Measurements from ENCODE around the gene GALNT15.

GALNT15 gene

GRCh38 chr3:16178628-16178988, 4.1 kb downstream of the GALNT15 start:
- Histone ChIP-seq H3K27me3 (ENCODE audit: insufficient read depth, low read length) (no peaks in the 10 kb centered on the region), H3K27ac (ENCODE audit: low read depth, low read length) (peak overlapping the region; percentile 5; the same call in 1 of the 2 replicates), H3K4me3 (ENCODE audit: low read depth, low read length) (no peak overlapping the region), H3K79me2 (ENCODE audit: control insufficient read depth, insufficient read depth, low read length, unreplicated experiment) (no peaks in the 10 kb centered on the region), H3K36me3 (ENCODE audit: insufficient read depth, low read length) (no peaks in the 10 kb centered on the region), H2AFZ (ENCODE audit: low read length, unreplicated experiment) (no peak overlapping the region), H3K4me1 (ENCODE audit: control insufficient read depth, insufficient read depth, low read length, unreplicated experiment) (peaks cover 77% of the 10 kb centered on the region)

- Histone ChIP-seq H2AFZ (ENCODE audit: low read length, unreplicated experiment) (no peak overlapping the region), H3K79me2 (ENCODE audit: control insufficient read depth, insufficient read depth, low read length, unreplicated experiment) (no peaks in the 10 kb centered on the region), H3K4me1 (ENCODE audit: control insufficient read depth, insufficient read depth, low read length, unreplicated experiment) (peaks cover 77% of the 10 kb centered on the region), H3K36me3 (ENCODE audit: insufficient read depth, low read length) (no peaks in the 10 kb centered on the region), H3K4me3 (ENCODE audit: low read depth, low read length) (no peak overlapping the region), H3K27ac (ENCODE audit: low read depth, low read length) (peak overlapping the region; percentile 78), H3K27me3 (ENCODE audit: insufficient read depth, low read length) (no peaks in the 10 kb centered on the region)
Observed at GRCh38 chr3:16179261-16179660, 4.8 kb downstream of the GALNT15 start.

GRCh38 chr3:16179771-16180736, 5.6 kb downstream of the GALNT15 start:
- H3K79me2 ChIP-seq (ENCODE audit: control insufficient read depth, insufficient read depth, low read length, unreplicated experiment), result no peaks in the 10 kb centered on the region
- no peaks in the 10 kb centered on the region for H3K36me3 ChIP-seq (ENCODE audit: insufficient read depth, low read length)
- H3K27me3 ChIP-seq (ENCODE audit: insufficient read depth, low read length), result no peaks in the 10 kb centered on the region
- peak overlapping the region; percentile 78 for H3K27ac ChIP-seq (ENCODE audit: low read depth, low read length)
- no peak overlapping the region for H2AFZ ChIP-seq (ENCODE audit: low read length, unreplicated experiment)
- peaks cover 73% of the 10 kb centered on the region for H3K4me1 ChIP-seq (ENCODE audit: control insufficient read depth, insufficient read depth, low read length, unreplicated experiment)
- H3K4me3 ChIP-seq (ENCODE audit: low read depth, low read length), result no peak overlapping the region

- H3K4me3 ChIP-seq (ENCODE audit: low read depth, low read length), result no peak overlapping the region
- no peaks in the 10 kb centered on the region for H3K79me2 ChIP-seq (ENCODE audit: control insufficient read depth, insufficient read depth, low read length, unreplicated experiment)
- H3K27ac ChIP-seq (ENCODE audit: low read depth, low read length), result peak overlapping the region; percentile 78
- H3K36me3 ChIP-seq (ENCODE audit: insufficient read depth, low read length), result no peaks in the 10 kb centered on the region
- H3K27me3 ChIP-seq (ENCODE audit: insufficient read depth, low read length), result no peaks in the 10 kb centered on the region
- no peak overlapping the region for H2AFZ ChIP-seq (ENCODE audit: low read length, unreplicated experiment)
- H3K4me1 ChIP-seq (ENCODE audit: control insufficient read depth, insufficient read depth, low read length, unreplicated experiment), result peaks cover 71% of the 10 kb centered on the region
Observed at GRCh38 chr3:16180737-16181134, 6.3 kb downstream of the GALNT15 start.

- peak overlapping the region; percentile 78 for H3K27ac ChIP-seq (ENCODE audit: low read depth, low read length)
- no peaks in the 10 kb centered on the region for H3K79me2 ChIP-seq (ENCODE audit: control insufficient read depth, insufficient read depth, low read length, unreplicated experiment)
- no peaks in the 10 kb centered on the region for H3K27me3 ChIP-seq (ENCODE audit: insufficient read depth, low read length)
- no peak overlapping the region for H2AFZ ChIP-seq (ENCODE audit: low read length, unreplicated experiment)
- H3K4me3 ChIP-seq (ENCODE audit: low read depth, low read length), result no peak overlapping the region
- peaks cover 75% of the 10 kb centered on the region for H3K4me1 ChIP-seq (ENCODE audit: control insufficient read depth, insufficient read depth, low read length, unreplicated experiment)
- no peaks in the 10 kb centered on the region for H3K36me3 ChIP-seq (ENCODE audit: insufficient read depth, low read length)
Observed at GRCh38 chr3:16181361-16181760, 6.9 kb downstream of the GALNT15 start.

- Histone ChIP-seq H3K36me3 (ENCODE audit: insufficient read depth, low read length) (no peaks in the 10 kb centered on the region), H3K4me1 (ENCODE audit: control insufficient read depth, insufficient read depth, low read length, unreplicated experiment) (peaks cover 76% of the 10 kb centered on the region), H3K27me3 (ENCODE audit: insufficient read depth, low read length) (no peaks in the 10 kb centered on the region), H3K4me3 (ENCODE audit: low read depth, low read length) (no peak overlapping the region), H2AFZ (ENCODE audit: low read length, unreplicated experiment) (no peak overlapping the region), H3K27ac (ENCODE audit: low read depth, low read length) (peak overlapping the region; percentile 78), H3K79me2 (ENCODE audit: control insufficient read depth, insufficient read depth, low read length, unreplicated experiment) (no peaks in the 10 kb centered on the region)
Observed at GRCh38 chr3:16182183-16182582, 7.7 kb downstream of the GALNT15 start.

GRCh38 chr3:16182612-16183011, 8.1 kb downstream of the GALNT15 start:
- no peaks in the 10 kb centered on the region for H3K36me3 ChIP-seq (ENCODE audit: insufficient read depth, low read length)
- H3K4me3 ChIP-seq (ENCODE audit: low read depth, low read length), result no peak overlapping the region
- no peaks in the 10 kb centered on the region for H3K79me2 ChIP-seq (ENCODE audit: control insufficient read depth, insufficient read depth, low read length, unreplicated experiment)
- no peaks in the 10 kb centered on the region for H3K27me3 ChIP-seq (ENCODE audit: insufficient read depth, low read length)
- H3K27ac ChIP-seq (ENCODE audit: low read depth, low read length), result peak overlapping the region; percentile 41
- no peak overlapping the region for H2AFZ ChIP-seq (ENCODE audit: low read length, unreplicated experiment)
- peaks cover 74% of the 10 kb centered on the region for H3K4me1 ChIP-seq (ENCODE audit: control insufficient read depth, insufficient read depth, low read length, unreplicated experiment)

- Histone ChIP-seq H3K27ac (ENCODE audit: low read depth, low read length) (peak overlapping the region; percentile 50; the same call in 1 of the 2 replicates), H3K4me3 (ENCODE audit: low read depth, low read length) (no peak overlapping the region), H3K27me3 (ENCODE audit: insufficient read depth, low read length) (no peaks in the 10 kb centered on the region), H2AFZ (ENCODE audit: low read length, unreplicated experiment) (no peak overlapping the region), H3K4me1 (ENCODE audit: control insufficient read depth, insufficient read depth, low read length, unreplicated experiment) (peaks cover 69% of the 10 kb centered on the region), H3K36me3 (ENCODE audit: insufficient read depth, low read length) (no peaks in the 10 kb centered on the region), H3K79me2 (ENCODE audit: control insufficient read depth, insufficient read depth, low read length, unreplicated experiment) (no peaks in the 10 kb centered on the region)
Observed at GRCh38 chr3:16183082-16183481, 8.6 kb downstream of the GALNT15 start.

- Histone ChIP-seq H3K27me3 (ENCODE audit: insufficient read depth, low read length) (no peaks in the 10 kb centered on the region), H3K4me1 (ENCODE audit: control insufficient read depth, insufficient read depth, low read length, unreplicated experiment) (peaks cover 64% of the 10 kb centered on the region), H3K36me3 (ENCODE audit: insufficient read depth, low read length) (no peaks in the 10 kb centered on the region), H3K79me2 (ENCODE audit: control insufficient read depth, insufficient read depth, low read length, unreplicated experiment) (no peaks in the 10 kb centered on the region), H3K27ac (ENCODE audit: low read depth, low read length) (peak overlapping the region; percentile 50; the same call in 1 of the 2 replicates), H3K4me3 (ENCODE audit: low read depth, low read length) (no peak overlapping the region), H2AFZ (ENCODE audit: low read length, unreplicated experiment) (no peak overlapping the region)
Observed at GRCh38 chr3:16183601-16184270, 9.3 kb downstream of the GALNT15 start.

GRCh38 chr3:16186086-16186485, 11.6 kb downstream of the GALNT15 start:
- peaks cover 45% of the 10 kb centered on the region for H3K4me1 ChIP-seq (ENCODE audit: control insufficient read depth, insufficient read depth, low read length, unreplicated experiment)
- no peak overlapping the region for H3K27ac ChIP-seq (ENCODE audit: low read depth, low read length)
- no peak overlapping the region for H2AFZ ChIP-seq (ENCODE audit: low read length, unreplicated experiment)

More at GRCh38 chr3:16186086-16186485, 11.6 kb downstream of the GALNT15 start:
- H3K27me3 ChIP-seq (ENCODE audit: insufficient read depth, low read length), result no peaks in the 10 kb centered on the region
- no peak overlapping the region for H3K4me3 ChIP-seq (ENCODE audit: low read depth, low read length)
- no peaks in the 10 kb centered on the region for H3K36me3 ChIP-seq (ENCODE audit: insufficient read depth, low read length)
- H3K79me2 ChIP-seq (ENCODE audit: control insufficient read depth, insufficient read depth, low read length, unreplicated experiment), result no peaks in the 10 kb centered on the region
